ENCODE measurements around the gene ANKRD53. TPM values are rescaled to one million over a fixed set of nuclear protein-coding genes. Genes with fewer than 3 reads are reported as not detected.
A peak's percentile ranks its signal among the peaks of the same experiment; 100 is the strongest.

ANKRD53 gene
- total and polyA plus RNA-seq, 9 of the 15 experiments (the other 6 are each of a cell fraction or from before 2014, with no cell fraction given), result 0.18 TPM; not detected in 8

DNA sequence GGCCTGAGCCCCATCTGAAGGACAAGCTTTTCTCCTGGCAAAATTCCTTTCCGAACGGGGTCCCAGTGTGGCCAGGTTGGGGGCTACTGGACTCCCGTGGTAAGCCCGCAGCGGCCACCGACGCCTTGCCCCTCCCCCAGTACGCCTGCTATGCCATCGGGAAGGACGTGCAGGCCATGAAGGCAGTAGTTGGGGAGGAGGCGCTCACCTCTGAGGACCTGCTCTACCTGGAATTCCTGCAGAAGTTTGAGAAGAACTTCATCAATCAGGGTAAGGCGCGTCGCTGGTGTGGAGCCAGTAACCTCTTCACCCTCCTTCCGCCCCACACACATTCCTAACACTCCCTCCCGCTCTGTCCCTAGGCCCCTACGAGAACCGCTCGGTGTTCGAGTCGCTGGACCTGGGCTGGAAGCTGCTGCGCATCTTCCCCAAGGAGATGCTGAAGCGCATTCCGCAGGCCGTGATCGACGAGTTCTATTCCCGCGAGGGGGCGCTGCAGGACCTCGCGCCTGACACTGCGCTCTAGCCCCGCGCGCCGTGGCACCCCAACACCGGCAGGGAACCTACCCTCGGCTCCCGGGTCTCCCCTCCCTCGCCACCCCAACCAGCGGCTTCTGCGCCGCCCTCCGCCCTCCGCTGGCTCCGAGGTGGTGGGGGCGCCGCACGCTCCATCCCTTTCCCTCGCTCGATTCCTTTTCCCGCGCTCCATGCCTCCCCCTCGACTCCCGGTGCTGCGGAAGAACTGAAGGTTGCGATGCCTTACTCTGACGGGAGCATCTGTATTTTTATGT, 13.6 kb upstream of the ANKRD53 start:
- peak overlapping the region; percentile 73 for H3K4me2 ChIP-seq (ENCODE audit: insufficient read depth, low read length)
- ATAC-seq (peak; percentile 94), FAIRE-seq (peak; percentile 85), DNase-seq (ENCODE audit: extremely low read depth in 1 of 4, low spot score in 3 of 4) (peak; percentile 71 to 88 (median 74))
- peak overlapping the region in 1 of 2 experiments; percentile 86; a peak in 2 of 4 replicates for H3K9ac ChIP-seq (ENCODE audit: insufficient read depth in 1 of 2, low read depth in 2 of 2, low read length in 2 of 2)
- H3K27me3 ChIP-seq (ENCODE audit: control insufficient read depth in 2 of 2, insufficient read depth in 2 of 2, low read length in 2 of 2), result peaks cover 0 to 41% of the 10 kb centered on the region in 2 experiments; a peak in 2 of 5 replicates
- BruUV-seq (replicated peaks), result no TSS peak
- peak overlapping the region; percentile 81 for H2AFZ ChIP-seq (ENCODE audit: low read depth, low read length)
- no peaks in the 10 kb centered on the region for H3K9me1 ChIP-seq (ENCODE audit: control insufficient read depth, insufficient read depth, low read length)
- H3K9me3 ChIP-seq (replicated peaks; ENCODE audit: control insufficient read depth, insufficient read depth, low read depth, low read length), result no peaks in the 10 kb centered on the region
- intact Hi-C loops (cut with micrococcal nuclease) (loop anchor here (1.0 kb wide), 1 partner anchor 13 kb away; no protein-coding TSS in a partner anchor), in situ Hi-C loops (cut with MboI) (no loop called here)
- ChIA-PET CTCF (ENCODE audit: low intra/inter-chr PET ratio) (interaction anchor here (0.5 to 2.2 kb wide), 7 partner anchors 13 to 187 kb away, joined by 3 to 13 read pairs (median 3); partner anchors contain the start of genes ANKRD53 and TEX261), POLR2A (interaction anchor here (0.6 to 1.6 kb wide), 3 partner anchors 13 to 823 kb away, joined by 3 to 5 read pairs (median 3); no protein-coding TSS in a partner anchor)
- peaks cover 0 to 14% of the 10 kb centered on the region in 2 experiments; a peak in 3 of 5 replicates for H3K4me1 ChIP-seq (replicated peaks in 1 of 2; ENCODE audit: control insufficient read depth in 2 of 2, insufficient read depth in 2 of 2, low read length in 2 of 2)
- H3K4me3 ChIP-seq, result peak overlapping the region; percentile 47
- WGBS (ENCODE audit: insufficient coverage, low coverage, missing lambda C conversion rate), result 6% methylated on average over 44 of the region's 59 CpGs
- no peaks in the 10 kb centered on the region for H3K36me3 ChIP-seq (ENCODE audit: control insufficient read depth, insufficient read depth, low read length)
- no peaks in the 10 kb centered on the region; the same call in none of the 2 replicates for H4K20me1 ChIP-seq (replicated peaks; ENCODE audit: control insufficient read depth, insufficient read depth, low read length)
- no peak overlapping the region for H3K27ac ChIP-seq (ENCODE audit: extremely low read depth, low read depth, low read length)
- no peaks in the 10 kb centered on the region for H3K79me2 ChIP-seq (ENCODE audit: control insufficient read depth, insufficient read depth, low read length)
- TF ChIP-seq MTF1 (CRISPR knock-in tag; IDR thresholded peaks at IDR 0.05; ENCODE audit: borderline replicate concordance) (no peak), HDAC1 (IDR thresholded peaks at IDR 0.05) (peak in 1 of 2 experiments; percentile 52; a peak in 2 of 4 replicates), LEF1 (IDR thresholded peaks at IDR 0.05) (no peak), POLR2AphosphoS5 (IDR thresholded peaks at IDR 0.05; ENCODE audit: control insufficient read depth, insufficient read depth, low read depth, low read length) (no peak), JUND (IDR thresholded peaks at IDR 0.05; ENCODE audit: borderline replicate concordance, low read depth, low read length) (peak; percentile 22; the same call in 1 of the 2 replicates), JUND (tag; IDR thresholded peaks at IDR 0.05; ENCODE audit: borderline replicate concordance, low read depth, low read length) (no peak; the same call in 2 of the 3 replicates), NFIC (IDR thresholded peaks at IDR 0.05) (no peak), ZNF583 (CRISPR knock-in tag; IDR thresholded peaks at IDR 0.05) (no peak), SIN3B (IDR thresholded peaks at IDR 0.05; ENCODE audit: low read depth) (peak; percentile 34; the same call in 1 of the 2 replicates), E2F3 (CRISPR knock-in tag; IDR thresholded peaks at IDR 0.05) (peak; percentile 85), RAD21 (CRISPR knock-in tag; conservative IDR thresholded peaks at IDR 0.05 in 1 of 2, IDR thresholded peaks at IDR 0.05 in 1 of 2) (peak; percentile 67 to 84), ESRRA (IDR thresholded peaks at IDR 0.05; ENCODE audit: borderline replicate concordance, low read depth) (0 out of 2 replicates have a peak, but pooled peaks have one; percentile 29), RB1 (IDR thresholded peaks at IDR 0.05; ENCODE audit: low read depth) (peak; percentile 95), CREM (IDR thresholded peaks at IDR 0.05; ENCODE audit: low read depth) (peak; percentile 79), ZNF347 (CRISPR knock-in tag; IDR thresholded peaks at IDR 0.05; ENCODE audit: low read depth) (no peak), NCOR1 (IDR thresholded peaks at IDR 0.05) (no peak), ERF (CRISPR knock-in tag; IDR thresholded peaks at IDR 0.05) (0 out of 2 replicates have a peak, but pooled peaks have one; percentile 43), PHF20 (IDR thresholded peaks at IDR 0.05; ENCODE audit: partially characterized antibody) (peak; percentile 61)
- TF ChIP-seq, protein P1, sequence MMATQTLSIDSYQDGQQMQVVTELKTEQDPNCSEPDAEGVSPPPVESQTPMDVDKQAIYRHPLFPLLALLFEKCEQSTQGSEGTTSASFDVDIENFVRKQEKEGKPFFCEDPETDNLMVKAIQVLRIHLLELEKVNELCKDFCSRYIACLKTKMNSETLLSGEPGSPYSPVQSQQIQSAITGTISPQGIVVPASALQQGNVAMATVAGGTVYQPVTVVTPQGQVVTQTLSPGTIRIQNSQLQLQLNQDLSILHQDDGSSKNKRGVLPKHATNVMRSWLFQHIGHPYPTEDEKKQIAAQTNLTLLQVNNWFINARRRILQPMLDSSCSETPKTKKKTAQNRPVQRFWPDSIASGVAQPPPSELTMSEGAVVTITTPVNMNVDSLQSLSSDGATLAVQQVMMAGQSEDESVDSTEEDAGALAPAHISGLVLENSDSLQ (IDR thresholded peaks at IDR 0.05), result no peak
- TF ChIP-seq, protein P2, sequence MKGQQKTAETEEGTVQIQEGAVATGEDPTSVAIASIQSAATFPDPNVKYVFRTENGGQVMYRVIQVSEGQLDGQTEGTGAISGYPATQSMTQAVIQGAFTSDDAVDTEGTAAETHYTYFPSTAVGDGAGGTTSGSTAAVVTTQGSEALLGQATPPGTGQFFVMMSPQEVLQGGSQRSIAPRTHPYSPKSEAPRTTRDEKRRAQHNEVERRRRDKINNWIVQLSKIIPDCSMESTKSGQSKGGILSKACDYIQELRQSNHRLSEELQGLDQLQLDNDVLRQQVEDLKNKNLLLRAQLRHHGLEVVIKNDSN (CRISPR knock-in tag; IDR thresholded peaks at IDR 0.05), result no peak
- TF ChIP-seq, protein P3, sequence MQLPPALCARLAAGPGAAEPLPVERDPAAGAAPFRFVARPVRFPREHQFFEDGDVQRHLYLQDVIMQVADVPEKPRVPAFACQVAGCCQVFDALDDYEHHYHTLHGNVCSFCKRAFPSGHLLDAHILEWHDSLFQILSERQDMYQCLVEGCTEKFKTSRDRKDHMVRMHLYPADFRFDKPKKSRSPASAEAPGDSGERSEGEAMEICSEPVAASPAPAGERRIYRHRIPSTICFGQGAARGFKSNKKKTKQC (CRISPR knock-in tag; IDR thresholded peaks at IDR 0.05), result no peak

Data from K562 (cell line).